ENCODE data around the gene ALB. TPM values are rescaled to one million over a fixed set of nuclear protein-coding genes. Genes with fewer than 3 reads are reported as not detected.

The ALB gene
- total RNA-seq, 4 donors from 2014 or later = 0.27 to 0.56 TPM; not detected in 2

DNA sequence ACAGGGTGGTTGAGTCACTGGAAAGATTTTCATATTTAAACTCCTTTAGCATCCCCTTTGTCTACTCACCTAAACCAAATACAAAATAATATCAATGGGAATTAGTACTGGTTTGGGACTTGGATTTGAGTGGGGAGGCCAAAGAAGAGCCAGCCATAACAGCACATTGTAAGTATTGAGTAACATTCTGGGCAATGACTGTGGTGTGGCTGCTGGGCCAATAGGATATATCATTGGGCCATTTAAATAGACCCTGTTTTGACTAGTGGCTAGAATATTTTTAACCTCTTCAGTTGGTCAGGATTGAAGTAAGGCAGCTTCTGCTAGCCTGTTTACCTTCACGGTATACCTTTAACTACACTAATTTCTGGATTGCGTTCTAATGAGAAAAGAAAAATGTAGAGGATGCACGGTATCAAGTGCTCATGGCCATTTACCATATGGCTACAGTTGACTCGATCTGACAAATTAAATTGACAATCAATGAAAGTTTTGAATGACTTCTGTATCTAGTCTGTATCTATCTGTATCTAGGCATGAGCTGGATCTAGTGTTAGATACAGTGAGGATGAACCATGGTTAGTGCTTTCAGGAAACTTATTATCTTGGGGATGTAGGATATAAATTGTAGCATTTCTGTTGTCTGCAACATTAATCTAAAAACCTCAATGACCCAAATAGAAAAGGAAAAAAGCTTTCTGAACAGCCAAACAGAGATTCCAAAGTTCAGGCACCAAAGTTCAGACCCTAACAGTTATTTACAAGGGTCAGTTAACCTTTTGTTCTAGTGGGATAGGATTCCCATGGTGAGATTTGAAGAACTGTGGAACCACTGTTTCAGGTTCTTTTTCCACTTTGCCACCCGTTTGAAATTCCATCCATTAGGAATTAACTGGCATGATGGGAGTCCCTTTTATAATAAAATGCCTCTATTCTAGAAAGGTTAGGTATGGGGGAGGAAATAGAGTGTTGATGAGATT is 6.8 kb upstream of the ALB start:
- intact Hi-C loops (cut with DNase I) = no loop called here
- H3K4me1 ChIP-seq = no peaks in the 10 kb centered on the region
- H3K36me3 ChIP-seq = no peaks in the 10 kb centered on the region
- no peak for DNase-seq
- H3K9me3 ChIP-seq = no peaks in the 10 kb centered on the region
- WGBS, 2 donors = 84 to 89% methylated on average over 5 of the region's 5 CpGs
- TF ChIP-seq POLR2A (IDR thresholded peaks at IDR 0.05) = no peak
- TF ChIP-seq, protein P1, sequence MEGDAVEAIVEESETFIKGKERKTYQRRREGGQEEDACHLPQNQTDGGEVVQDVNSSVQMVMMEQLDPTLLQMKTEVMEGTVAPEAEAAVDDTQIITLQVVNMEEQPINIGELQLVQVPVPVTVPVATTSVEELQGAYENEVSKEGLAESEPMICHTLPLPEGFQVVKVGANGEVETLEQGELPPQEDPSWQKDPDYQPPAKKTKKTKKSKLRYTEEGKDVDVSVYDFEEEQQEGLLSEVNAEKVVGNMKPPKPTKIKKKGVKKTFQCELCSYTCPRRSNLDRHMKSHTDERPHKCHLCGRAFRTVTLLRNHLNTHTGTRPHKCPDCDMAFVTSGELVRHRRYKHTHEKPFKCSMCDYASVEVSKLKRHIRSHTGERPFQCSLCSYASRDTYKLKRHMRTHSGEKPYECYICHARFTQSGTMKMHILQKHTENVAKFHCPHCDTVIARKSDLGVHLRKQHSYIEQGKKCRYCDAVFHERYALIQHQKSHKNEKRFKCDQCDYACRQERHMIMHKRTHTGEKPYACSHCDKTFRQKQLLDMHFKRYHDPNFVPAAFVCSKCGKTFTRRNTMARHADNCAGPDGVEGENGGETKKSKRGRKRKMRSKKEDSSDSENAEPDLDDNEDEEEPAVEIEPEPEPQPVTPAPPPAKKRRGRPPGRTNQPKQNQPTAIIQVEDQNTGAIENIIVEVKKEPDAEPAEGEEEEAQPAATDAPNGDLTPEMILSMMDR (IDR thresholded peaks at IDR 0.05) = no peak
- no peak overlapping the region for H3K27ac ChIP-seq
- no peaks in the 10 kb centered on the region for H3K27me3 ChIP-seq
- no peak overlapping the region for H3K4me3 ChIP-seq (replicated peaks in 1 of 3)

- WGBS, 2 donors = 81% methylated on average over 2 of the region's 2 CpGs
Observed at GRCh38 chr4:73401412-73401811, 2.7 kb upstream of the ALB start.

GRCh38 chr4:73404457-73404856 is 370 bp downstream of the ALB start:
- no peaks in the 10 kb centered on the region for H3K27me3 ChIP-seq
- DNase-seq = no peak
- 97 to 98% methylated on average over 1 of the region's 1 CpG for whole genome bisulfite sequencing, 2 donors
- TF ChIP-seq, protein P1 (IDR thresholded peaks at IDR 0.05) = no peak
- no peak for TF ChIP-seq POLR2A (IDR thresholded peaks at IDR 0.05)
- no peak overlapping the region for H3K27ac ChIP-seq
- H3K4me3 ChIP-seq (replicated peaks in 1 of 3) = no peak overlapping the region
- H3K36me3 ChIP-seq = no peaks in the 10 kb centered on the region
- intact Hi-C loops (cut with DNase I) = no loop called here
- H3K4me1 ChIP-seq = no peaks in the 10 kb centered on the region
- H3K9me3 ChIP-seq = no peaks in the 10 kb centered on the region

More at GRCh38 chr4:73401412-73401811, 2.7 kb upstream of the ALB start:
- Histone ChIP-seq H3K4me3 (replicated peaks in 1 of 3) (no peak overlapping the region), H3K27ac (no peak overlapping the region), H3K27me3 (no peaks in the 10 kb centered on the region), H3K9me3 (no peaks in the 10 kb centered on the region), H3K36me3 (no peaks in the 10 kb centered on the region), H3K4me1 (no peaks in the 10 kb centered on the region)
- intact Hi-C loops (cut with DNase I) = no loop called here
- DNase-seq = no peak
- TF ChIP-seq, protein P1 (IDR thresholded peaks at IDR 0.05) = no peak
- no peak for TF ChIP-seq POLR2A (IDR thresholded peaks at IDR 0.05)

DNA sequence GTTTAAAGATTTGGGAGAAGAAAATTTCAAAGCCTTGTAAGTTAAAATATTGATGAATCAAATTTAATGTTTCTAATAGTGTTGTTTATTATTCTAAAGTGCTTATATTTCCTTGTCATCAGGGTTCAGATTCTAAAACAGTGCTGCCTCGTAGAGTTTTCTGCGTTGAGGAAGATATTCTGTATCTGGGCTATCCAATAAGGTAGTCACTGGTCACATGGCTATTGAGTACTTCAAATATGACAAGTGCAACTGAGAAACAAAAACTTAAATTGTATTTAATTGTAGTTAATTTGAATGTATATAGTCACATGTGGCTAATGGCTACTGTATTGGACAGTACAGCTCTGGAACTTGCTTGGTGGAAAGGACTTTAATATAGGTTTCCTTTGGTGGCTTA is 1.1 kb downstream of the ALB start:
- no peak overlapping the region for H3K27ac ChIP-seq
- H3K4me3 ChIP-seq (replicated peaks in 1 of 3) = no peak overlapping the region
- H3K4me1 ChIP-seq = no peaks in the 10 kb centered on the region
- DNase-seq = no peak
- H3K9me3 ChIP-seq = no peaks in the 10 kb centered on the region
- intact Hi-C loops (cut with DNase I) = no loop called here
- no peak for TF ChIP-seq POLR2A (IDR thresholded peaks at IDR 0.05)
- TF ChIP-seq, protein P1 (IDR thresholded peaks at IDR 0.05) = no peak
- 92 to 94% methylated on average over 2 of the region's 2 CpGs for WGBS, 2 donors
- H3K27me3 ChIP-seq = no peaks in the 10 kb centered on the region
- no peaks in the 10 kb centered on the region for H3K36me3 ChIP-seq

DNA sequence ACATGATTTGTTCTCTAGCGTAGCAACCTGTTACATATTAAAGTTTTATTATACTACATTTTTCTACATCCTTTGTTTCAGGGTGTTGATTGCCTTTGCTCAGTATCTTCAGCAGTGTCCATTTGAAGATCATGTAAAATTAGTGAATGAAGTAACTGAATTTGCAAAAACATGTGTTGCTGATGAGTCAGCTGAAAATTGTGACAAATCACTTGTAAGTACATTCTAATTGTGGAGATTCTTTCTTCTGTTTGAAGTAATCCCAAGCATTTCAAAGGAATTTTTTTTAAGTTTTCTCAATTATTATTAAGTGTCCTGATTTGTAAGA is 2.4 kb downstream of the ALB start:
- WGBS, 2 donors = 98 to 100% methylated on average over 1 of the region's 1 CpG

More for the DNA sequence above, 2.4 kb downstream of the ALB start:
- H3K4me1 ChIP-seq = no peaks in the 10 kb centered on the region
- TF ChIP-seq POLR2A (IDR thresholded peaks at IDR 0.05) = no peak
- TF ChIP-seq, protein P1 (IDR thresholded peaks at IDR 0.05) = no peak
- no peak overlapping the region for H3K27ac ChIP-seq
- H3K4me3 ChIP-seq (replicated peaks in 1 of 3) = no peak overlapping the region
- no peaks in the 10 kb centered on the region for H3K36me3 ChIP-seq
- no peak for DNase-seq
- intact Hi-C loops (cut with DNase I) = no loop called here
- H3K9me3 ChIP-seq = no peaks in the 10 kb centered on the region
- H3K27me3 ChIP-seq = no peaks in the 10 kb centered on the region

All from thyroid gland (tissue), 4 donors.